Endodermal cell (in vitro differentiated cells): ENCODE measurements around the gene RMDN3. TPM values are rescaled to one million over a fixed set of nuclear protein-coding genes. Genes with fewer than 3 reads are reported as not detected.

Experiments used
- DNase-seq: peaks from one replicate; pipeline ENCODE4 v3.0.0-alpha.2; 2017
- H3K27ac ChIP-seq: 2 replicates; pipeline ENCODE4 v1.5.1; 2013; ENCODE audit warnings: mild to moderate bottlenecking, low read depth, low read length, moderate library complexity
- H3K27me3 ChIP-seq: 2 replicates; pipeline ENCODE4 v1.6.1; 2013; ENCODE audit warnings: mild to moderate bottlenecking, low read length, moderate library complexity; ENCODE audit not compliant: insufficient read depth, control insufficient read depth, poor library complexity, severe bottlenecking
- H3K36me3 ChIP-seq: 2 replicates; pipeline ENCODE4 v1.7.0; 2013; ENCODE audit warnings: mild to moderate bottlenecking, low read length, moderate library complexity; ENCODE audit not compliant: control insufficient read depth, insufficient read depth
- H3K4me1 ChIP-seq: one replicate; pipeline ENCODE4 v1.7.0; 2013; ENCODE audit warnings: low read length; ENCODE audit not compliant: control insufficient read depth, insufficient read depth
- H3K4me3 ChIP-seq: 2 replicates; pipeline ENCODE4 v1.5.1; 2013; ENCODE audit warnings: mild to moderate bottlenecking, low read length, moderate library complexity
- H3K9ac ChIP-seq: 2 replicates; pipeline ENCODE4 v1.6.1; 2013; ENCODE audit warnings: mild to moderate bottlenecking, low read length, moderate library complexity; ENCODE audit not compliant: poor library complexity, severe bottlenecking; ENCODE audit errors: extremely low read depth
- H3K9me3 ChIP-seq: 2 replicates; pipeline ENCODE4 v1.6.1; 2013; ENCODE audit warnings: mild to moderate bottlenecking, low read length, moderate library complexity; ENCODE audit not compliant: control insufficient read depth
- H3K27ac Mint-ChIP-seq: 2 replicates; pipeline ENCODE4 v1.8.0; 2020; ENCODE audit warnings: mixed read lengths
- H3K27me3 Mint-ChIP-seq: 2 replicates; pipeline ENCODE4 v1.8.0; 2021; ENCODE audit warnings: mild to moderate bottlenecking, mixed read lengths; ENCODE audit not compliant: insufficient read depth
- H3K36me3 Mint-ChIP-seq: 2 replicates; pipeline ENCODE4 v1.8.0; 2020; ENCODE audit warnings: low read depth, mixed read lengths
- H3K4me1 Mint-ChIP-seq: 2 replicates; pipeline ENCODE4 v1.8.0; 2020; ENCODE audit warnings: mixed read lengths
- H3K4me3 Mint-ChIP-seq: 2 replicates; pipeline ENCODE4 v1.8.0; 2020; ENCODE audit warnings: mild to moderate bottlenecking, moderate library complexity, mixed read lengths
- H3K9me3 Mint-ChIP-seq: 2 replicates; pipeline ENCODE4 v1.8.0; 2020; ENCODE audit warnings: mild to moderate bottlenecking, mixed read lengths
- WGBS, 2 experiments: methylation state at CpG; one replicate each; pipeline versions ENCODE4 v1.1.5 to v1.1.7; 2013; ENCODE audit warnings: missing lambda C conversion rate in 2 of 2, mixed read lengths in 1 of 2; ENCODE audit not compliant: insufficient coverage in 1 of 2, insufficient read length in 1 of 2; 5-methylcytosine and 5-hydroxymethylcytosine counted together
- total RNA-seq, 2 donors: library from RNA; stranded (reverse); fragmentation: NEBNext Ultra II Directional in 1 of 2; extraction: Animal tissue kit (Norgen Biotek cat#: 25700) in 1 of 2; gene quantifications; 2 replicates in 1 of 2; 3 replicates in 1 of 2; pipeline ENCODE4 v1.2.1, GENCODE V29; 2021
- TF ChIP-seq, protein P1 (sequence below): fragments of 200-600 bp; sonication (generic); conservative IDR thresholded peaks from 2 replicates; pipeline ENCODE4 v1.5.0; 2021; ENCODE audit warnings: antibody characterized with exemption, mild to moderate bottlenecking

Gene RMDN3
- total RNA-seq, 2 donors from 2014 or later, result 15.7 to 23.5 TPM

DNA sequence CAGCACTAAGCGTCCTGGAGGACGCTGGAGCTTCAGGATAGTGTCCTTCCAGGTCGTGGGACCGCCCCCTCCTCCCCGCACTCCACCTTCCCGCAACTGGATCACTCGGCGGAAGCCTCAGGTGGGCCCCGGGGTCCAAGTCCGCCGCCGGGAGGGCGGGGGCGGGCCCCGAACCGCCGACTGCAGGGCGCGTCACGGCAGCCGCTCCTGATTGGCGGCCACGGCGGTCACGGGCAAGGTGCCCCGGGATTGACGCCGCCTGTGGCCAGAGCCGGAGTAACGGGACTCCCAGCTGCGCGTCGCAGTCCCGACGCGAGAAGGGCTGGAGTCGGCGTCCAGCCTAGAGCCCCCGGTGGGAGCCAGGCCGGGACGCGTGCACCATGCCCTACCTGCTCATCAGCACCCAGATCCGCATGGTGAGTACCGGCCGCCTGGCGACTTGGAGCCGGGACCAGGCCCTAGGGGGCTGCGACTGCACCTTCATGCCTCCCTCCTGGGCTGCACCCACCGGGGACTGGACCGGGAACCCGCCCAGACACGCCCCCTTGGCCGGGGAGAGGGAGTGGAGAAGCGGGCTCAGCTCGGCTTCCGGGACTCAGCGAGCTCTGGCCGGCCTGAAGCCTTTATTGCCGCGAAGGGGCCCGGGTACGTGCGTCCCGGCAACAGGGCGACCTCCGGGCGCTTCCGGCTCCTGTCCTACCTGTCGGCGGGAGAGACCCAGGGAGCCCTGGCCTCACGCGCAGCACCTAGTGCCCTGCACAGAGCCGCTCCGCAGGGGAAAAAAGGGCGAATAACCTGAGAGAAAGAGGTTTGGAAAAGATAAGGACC, 9.0 kb upstream of the RMDN3 start, which contains the start of gene GCHFR:
Gene GCHFR (plus strand): TSS at position 268 of the 828 bp plus-strand sequence. CDS start 113 bp downstream, at position 381.
- no peaks in the 10 kb centered on the region for H3K27me3 Mint-ChIP-seq
- no peaks in the 10 kb centered on the region for H3K9me3 ChIP-seq
- peaks cover 8% of the 10 kb centered on the region for H3K4me1 ChIP-seq
- peak; percentile 91 for DNase-seq
- H3K4me3 Mint-ChIP-seq, result peak within 1 kb of the TSS; percentile 69
- H3K27ac ChIP-seq, result no peak within 1 kb of the TSS
- H3K9ac ChIP-seq, result peak within 1 kb of the TSS; percentile 58
- 2% methylated on average over 34 to 75 of the region's 75 CpGs for WGBS, 2 experiments
- H3K9me3 Mint-ChIP-seq, result no peaks in the 10 kb centered on the region
- H3K36me3 Mint-ChIP-seq, result no peaks in the 10 kb centered on the region
- no peaks in the 10 kb centered on the region for H3K27me3 ChIP-seq
- TF ChIP-seq, protein P1, sequence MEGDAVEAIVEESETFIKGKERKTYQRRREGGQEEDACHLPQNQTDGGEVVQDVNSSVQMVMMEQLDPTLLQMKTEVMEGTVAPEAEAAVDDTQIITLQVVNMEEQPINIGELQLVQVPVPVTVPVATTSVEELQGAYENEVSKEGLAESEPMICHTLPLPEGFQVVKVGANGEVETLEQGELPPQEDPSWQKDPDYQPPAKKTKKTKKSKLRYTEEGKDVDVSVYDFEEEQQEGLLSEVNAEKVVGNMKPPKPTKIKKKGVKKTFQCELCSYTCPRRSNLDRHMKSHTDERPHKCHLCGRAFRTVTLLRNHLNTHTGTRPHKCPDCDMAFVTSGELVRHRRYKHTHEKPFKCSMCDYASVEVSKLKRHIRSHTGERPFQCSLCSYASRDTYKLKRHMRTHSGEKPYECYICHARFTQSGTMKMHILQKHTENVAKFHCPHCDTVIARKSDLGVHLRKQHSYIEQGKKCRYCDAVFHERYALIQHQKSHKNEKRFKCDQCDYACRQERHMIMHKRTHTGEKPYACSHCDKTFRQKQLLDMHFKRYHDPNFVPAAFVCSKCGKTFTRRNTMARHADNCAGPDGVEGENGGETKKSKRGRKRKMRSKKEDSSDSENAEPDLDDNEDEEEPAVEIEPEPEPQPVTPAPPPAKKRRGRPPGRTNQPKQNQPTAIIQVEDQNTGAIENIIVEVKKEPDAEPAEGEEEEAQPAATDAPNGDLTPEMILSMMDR, result peak; percentile 59
- H3K4me1 Mint-ChIP-seq, result peaks cover 21% of the 10 kb centered on the region
- H3K27ac Mint-ChIP-seq, result peak within 1 kb of the TSS; percentile 92
- peak within 1 kb of the TSS; percentile 85 for H3K4me3 ChIP-seq
- peaks cover 6% of the 10 kb centered on the region for H3K36me3 ChIP-seq

DNA sequence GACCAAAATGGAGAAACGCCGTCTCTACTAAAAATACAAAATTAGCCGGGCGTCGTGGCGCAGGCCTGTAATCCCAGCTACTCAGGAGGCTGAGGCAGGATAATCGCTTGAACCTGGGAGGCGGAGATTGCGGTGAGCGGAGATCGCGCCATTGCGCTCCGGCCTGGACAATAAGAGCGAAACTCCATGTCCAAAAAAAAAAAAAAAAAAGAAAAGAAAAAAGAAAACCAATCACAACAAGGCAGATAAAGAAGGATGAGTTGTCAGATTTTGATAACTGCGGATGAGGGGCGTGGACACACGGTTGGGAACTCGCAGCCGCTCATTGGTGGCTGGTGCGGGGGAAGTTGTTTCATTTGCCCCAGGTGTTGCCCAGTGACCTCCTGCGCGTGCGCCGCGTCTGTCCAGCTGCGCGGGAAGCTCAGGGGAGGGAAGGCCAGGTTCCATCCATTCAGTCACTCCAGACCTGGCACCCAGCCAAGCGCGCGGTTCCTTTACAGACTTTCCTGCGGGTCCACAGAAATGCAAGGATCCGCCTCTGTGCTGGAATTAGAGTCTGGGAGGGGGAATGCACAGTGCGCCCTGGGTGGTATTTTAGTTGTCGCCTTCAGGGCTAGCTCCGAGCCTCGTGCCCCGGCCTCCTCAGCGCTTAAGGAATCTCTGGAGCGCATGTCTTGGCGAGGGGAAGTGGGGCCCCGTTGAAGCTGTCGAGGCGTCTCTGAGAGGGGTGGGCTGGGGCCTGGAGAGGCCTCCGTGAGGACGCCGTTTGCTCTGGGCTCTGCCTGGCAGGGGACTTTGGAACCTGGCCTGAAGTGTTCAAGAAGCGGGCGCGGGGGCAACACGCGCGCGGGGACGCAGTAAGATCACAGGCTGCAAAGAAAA, 8.1 kb upstream of the RMDN3 start:
- TF ChIP-seq, protein P1, result no peak
- Histone ChIP-seq H3K9ac (peak overlapping the region; percentile 58), H3K27me3 (no peaks in the 10 kb centered on the region), H3K4me1 (peaks cover 8% of the 10 kb centered on the region), H3K4me3 (peak overlapping the region; percentile 85), H3K27ac (no peak overlapping the region), H3K36me3 (no peaks in the 10 kb centered on the region), H3K9me3 (no peaks in the 10 kb centered on the region)
- no peak for DNase-seq
- Mint-ChIP-seq H3K27ac (peak overlapping the region; percentile 92), H3K27me3 (no peaks in the 10 kb centered on the region), H3K4me3 (peak overlapping the region; percentile 69), H3K36me3 (no peaks in the 10 kb centered on the region), H3K9me3 (no peaks in the 10 kb centered on the region), H3K4me1 (peaks cover 21% of the 10 kb centered on the region)
- 69 to 78% methylated on average over 24 to 52 of the region's 55 CpGs for WGBS, 2 experiments

DNA sequence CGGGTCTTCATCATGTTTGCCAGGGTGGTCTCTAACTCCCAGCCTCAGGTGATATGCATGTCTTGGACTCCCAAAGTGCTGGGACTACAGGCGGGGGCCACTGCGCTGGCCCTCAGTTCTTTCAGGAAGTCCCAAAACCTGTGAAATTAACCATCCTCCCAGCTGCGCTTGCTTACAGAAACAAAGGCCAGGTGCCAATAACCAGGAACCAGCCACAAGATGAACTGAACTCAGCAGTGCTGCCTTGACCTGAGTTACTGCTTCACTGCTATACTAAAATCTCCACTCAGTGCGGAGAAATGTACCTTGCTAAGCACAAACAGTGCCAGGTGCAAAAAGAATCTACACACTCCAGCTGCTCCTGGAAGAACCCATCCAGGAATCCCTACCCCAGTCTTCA, 4.9 kb upstream of the RMDN3 start:
- peaks cover 14% of the 10 kb centered on the region for H3K4me1 Mint-ChIP-seq
- 93 to 95% methylated on average over 4 to 5 of the region's 5 CpGs for WGBS, 2 experiments

More for the DNA sequence above, 4.9 kb upstream of the RMDN3 start:
- H3K9me3 ChIP-seq, result no peaks in the 10 kb centered on the region
- H3K27ac ChIP-seq, result no peak overlapping the region
- no peaks in the 10 kb centered on the region for H3K9me3 Mint-ChIP-seq
- no peak overlapping the region for H3K27ac Mint-ChIP-seq
- H3K4me3 Mint-ChIP-seq, result no peak overlapping the region
- no peaks in the 10 kb centered on the region for H3K27me3 Mint-ChIP-seq
- H3K36me3 ChIP-seq, result no peaks in the 10 kb centered on the region
- no peaks in the 10 kb centered on the region for H3K36me3 Mint-ChIP-seq
- no peak overlapping the region for H3K9ac ChIP-seq
- DNase-seq, result no peak
- no peak overlapping the region for H3K4me3 ChIP-seq
- no peaks in the 10 kb centered on the region for H3K27me3 ChIP-seq
- TF ChIP-seq, protein P1, result no peak
- no peaks in the 10 kb centered on the region for H3K4me1 ChIP-seq
